HepG2 (cell line): ENCODE data around the gene TRABD. TPM values are rescaled to one million over a fixed set of nuclear protein-coding genes. Genes with fewer than 3 reads are reported as not detected.
A peak's percentile ranks its signal among the peaks of the same experiment; 100 is the strongest.

Experiments used
- BRCA1 ChIP-seq: sonication (generic); formaldehyde crosslinking; IDR thresholded peaks from 2 replicates; pipeline ENCODE4 v1.4.0; 2020; ENCODE audit warnings: missing genetic modification reagents
- ETV5 ChIP-seq: IDR thresholded peaks from 2 replicates; pipeline ENCODE4 v1.6.1; 2018; ENCODE audit warnings: missing biosample characterization, missing genetic modification reagents, inconsistent platforms, borderline replicate concordance
- FOXO1 ChIP-seq: sonication (generic); formaldehyde crosslinking; IDR thresholded peaks from 2 replicates; pipeline ENCODE4 v1.4.0; 2020; ENCODE audit warnings: missing genetic modification reagents
- GTF3A ChIP-seq: sonication (generic); formaldehyde crosslinking; conservative IDR thresholded peaks from 2 replicates; pipeline ENCODE4 v1.4.0; 2020; ENCODE audit warnings: mild to moderate bottlenecking, missing genetic modification reagents
- HOXA3 ChIP-seq: sonication (generic); formaldehyde crosslinking; IDR thresholded peaks from 2 replicates; pipeline ENCODE4 v1.5.0; 2020; ENCODE audit warnings: missing genetic modification reagents
- KDM2A ChIP-seq: sonication (generic); formaldehyde crosslinking; IDR thresholded peaks from 2 replicates; pipeline ENCODE4 v1.4.0; 2020; ENCODE audit warnings: low read depth, missing genetic modification reagents, borderline replicate concordance
- NFE2 ChIP-seq: sonication (generic); formaldehyde crosslinking; IDR thresholded peaks from 2 replicates; pipeline ENCODE4 v1.4.0; 2020; ENCODE audit warnings: missing genetic modification reagents
- RBM22 ChIP-seq: fragments of 200-400 bp; formaldehyde crosslinking; optimal IDR thresholded peaks from 2 replicates; pipeline ENCODE3; 2017; ENCODE audit warnings: mild to moderate bottlenecking, low read length, moderate library complexity
- SAFB2 ChIP-seq: sonication (generic); formaldehyde crosslinking; IDR thresholded peaks from 2 replicates; pipeline ENCODE4 v1.5.1; 2020; ENCODE audit warnings: missing genetic modification reagents, low read depth, mild to moderate bottlenecking, borderline replicate concordance
- SMAD3 ChIP-seq: sonication (generic); formaldehyde crosslinking; IDR thresholded peaks from 2 replicates; pipeline ENCODE4 v1.4.0; 2020; ENCODE audit warnings: missing genetic modification reagents
- TEAD2 ChIP-seq: sonication (generic); formaldehyde crosslinking; IDR thresholded peaks from 2 replicates; pipeline ENCODE4 v1.9.0; 2021; ENCODE audit warnings: missing genetic modification reagents
- ZBTB7B ChIP-seq: sonication (generic); formaldehyde crosslinking; IDR thresholded peaks from 2 replicates; pipeline ENCODE4 v1.4.0; 2020; ENCODE audit warnings: missing genetic modification reagents
- ZNF180 ChIP-seq: sonication (generic); formaldehyde crosslinking; IDR thresholded peaks from 2 replicates; pipeline ENCODE4 v1.4.0; 2020; ENCODE audit warnings: low read depth, missing genetic modification reagents, borderline replicate concordance
- ZNF546 ChIP-seq: sonication (generic); formaldehyde crosslinking; conservative IDR thresholded peaks from 2 replicates; pipeline ENCODE4 v1.8.1; 2023; ENCODE audit warnings: mild to moderate bottlenecking, missing genetic modification reagents
- ZNF598 ChIP-seq: sonication (generic); formaldehyde crosslinking; IDR thresholded peaks from 2 replicates; pipeline ENCODE4 v1.5.1; 2020; ENCODE audit warnings: mild to moderate bottlenecking, missing genetic modification reagents, borderline replicate concordance
- ZNF678 ChIP-seq: sonication (generic); formaldehyde crosslinking; IDR thresholded peaks from 2 replicates; pipeline ENCODE4 v1.4.0; 2020; ENCODE audit warnings: mild to moderate bottlenecking, missing genetic modification reagents
- ZNF781 ChIP-seq: sonication (generic); formaldehyde crosslinking; IDR thresholded peaks from 2 replicates; pipeline ENCODE4 v1.5.1; 2020; ENCODE audit warnings: borderline replicate concordance, mild to moderate bottlenecking, missing genetic modification reagents; ENCODE audit errors: not compliant biosample characterization
- ZZZ3 ChIP-seq: sonication (generic); formaldehyde crosslinking; IDR thresholded peaks from 2 replicates; pipeline ENCODE4 v1.4.0; 2020; ENCODE audit warnings: missing genetic modification reagents, mild to moderate bottlenecking, borderline replicate concordance
- polyA plus RNA-seq, 8 experiments: library from polyadenylated mRNA; depleted of rRNA in 3 of 8; stranded (reverse) in 7 of 8; unstranded in 1 of 8; fragments of >200 nt; fragmentation: Illumina TruSeq in 4 of 8; extraction: Trizol in 4 of 8; gene quantifications; 2 replicates each; pipeline versions ENCODE4 v1.2.1 to v1.2.3, GENCODE V29; 2011 to 2016; ENCODE audit warnings: low read depth in 4 of 8, missing spikeins in 1 of 8, mixed read lengths in 1 of 8; ENCODE audit not compliant: insufficient read depth in 1 of 8
- total RNA-seq, 5 experiments: library from RNA; depleted of rRNA; stranded (reverse); fragments of >200 nt; fragmentation: Illumina TruSeq; extraction: Trizol; gene quantifications; 2 replicates each; pipeline ENCODE4 v1.2.3, GENCODE V29; 2016; ENCODE audit warnings: low read depth in 1 of 5
- TF ChIP-seq, protein P1 (sequence below): sonication (generic); formaldehyde crosslinking; IDR thresholded peaks from 2 replicates; pipeline ENCODE4 v1.4.0; 2020; ENCODE audit warnings: missing genetic modification reagents, borderline replicate concordance
- TF ChIP-seq, protein P2 (sequence below): IDR thresholded peaks from 2 replicates; pipeline ENCODE4 v1.6.1; 2016; ENCODE audit warnings: low read depth, borderline replicate concordance
- TF ChIP-seq, protein P3 (sequence below): sonication (generic); formaldehyde crosslinking; IDR thresholded peaks from 2 replicates; pipeline ENCODE4 v1.4.0; 2020; ENCODE audit warnings: missing genetic modification reagents, borderline replicate concordance
- TF ChIP-seq, protein P4 (sequence below): sonication (generic); formaldehyde crosslinking; IDR thresholded peaks from 2 replicates; pipeline ENCODE4 v1.5.0; 2020; ENCODE audit warnings: missing genetic modification reagents, mild to moderate bottlenecking, borderline replicate concordance
- TF ChIP-seq, protein P5 (sequence below): sonication (generic); formaldehyde crosslinking; IDR thresholded peaks from 2 replicates; pipeline ENCODE4 v1.4.0; 2020; ENCODE audit warnings: missing genetic modification reagents, borderline replicate concordance

Gene TRABD
- total and polyA plus RNA-seq, 2 of the 13 experiments (the other 11 are each of a cell fraction or from before 2014, with no cell fraction given): 21.5 to 28.9 TPM

DNA sequence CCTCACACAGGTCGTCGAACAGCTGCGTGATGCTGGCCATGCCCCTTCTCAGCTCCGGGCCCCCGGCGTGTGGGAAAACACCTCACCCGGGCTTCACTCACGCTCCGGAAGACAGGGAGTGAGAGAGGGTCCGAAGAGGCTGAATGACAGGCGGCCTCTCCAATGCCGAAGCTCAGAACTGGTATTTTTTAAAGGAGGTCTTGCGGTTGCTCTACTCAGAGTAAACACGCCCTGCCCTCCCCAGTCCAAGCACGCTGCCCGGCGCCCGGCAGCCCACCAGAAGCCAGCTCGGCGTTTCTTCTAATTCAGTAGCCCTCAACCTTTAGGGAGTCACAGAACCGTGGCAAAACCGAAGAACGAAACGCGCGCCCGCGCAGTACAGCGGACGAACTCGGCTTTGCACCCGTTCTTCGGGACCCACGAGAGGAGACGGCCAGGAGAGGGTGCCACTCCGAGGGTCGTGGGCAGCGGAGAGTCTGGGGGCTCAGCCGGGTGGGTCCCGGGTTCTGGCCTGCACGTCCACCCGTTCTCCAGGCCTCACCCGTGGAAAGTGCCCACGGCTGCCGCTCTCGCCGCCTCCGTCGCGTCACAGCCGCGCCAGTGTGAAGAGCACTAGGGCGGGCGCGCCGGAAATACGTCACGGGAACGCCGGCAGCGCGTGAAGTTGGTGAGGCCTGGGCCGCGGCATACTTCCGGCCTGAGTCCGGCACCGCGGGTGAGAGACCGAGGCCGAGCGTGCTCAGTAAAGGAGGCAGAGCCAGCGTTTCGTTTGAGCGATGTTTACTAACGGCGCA lies 58.9 kb downstream of the TRABD start, which contains the start of gene TUBGCP6 (continued):
- TF ChIP-seq, protein P1, sequence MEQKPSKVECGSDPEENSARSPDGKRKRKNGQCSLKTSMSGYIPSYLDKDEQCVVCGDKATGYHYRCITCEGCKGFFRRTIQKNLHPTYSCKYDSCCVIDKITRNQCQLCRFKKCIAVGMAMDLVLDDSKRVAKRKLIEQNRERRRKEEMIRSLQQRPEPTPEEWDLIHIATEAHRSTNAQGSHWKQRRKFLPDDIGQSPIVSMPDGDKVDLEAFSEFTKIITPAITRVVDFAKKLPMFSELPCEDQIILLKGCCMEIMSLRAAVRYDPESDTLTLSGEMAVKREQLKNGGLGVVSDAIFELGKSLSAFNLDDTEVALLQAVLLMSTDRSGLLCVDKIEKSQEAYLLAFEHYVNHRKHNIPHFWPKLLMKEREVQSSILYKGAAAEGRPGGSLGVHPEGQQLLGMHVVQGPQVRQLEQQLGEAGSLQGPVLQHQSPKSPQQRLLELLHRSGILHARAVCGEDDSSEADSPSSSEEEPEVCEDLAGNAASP (CRISPR knock-in tag): peak; percentile 71
- TF ChIP-seq TEAD2 (peak; percentile 43; the same call in 1 of the 2 replicates), GTF3A (CRISPR knock-in tag) (peak; percentile 83; the same call in 1 of the 2 replicates), SMAD3 (CRISPR knock-in tag) (peak; percentile 83; the same call in 1 of the 2 replicates), FOXO1 (no peak; the same call in 1 of the 2 replicates), ETV5 (CRISPR knock-in tag) (peak; percentile 90), ZZZ3 (peak; percentile 91; the same call in 1 of the 2 replicates), ZNF781 (no peak), ZNF598 (CRISPR knock-in tag) (0 out of 2 replicates have a peak, but pooled peaks have one; percentile 74), ZBTB7B (CRISPR knock-in tag) (no peak), HOXA3 (CRISPR knock-in tag) (peak; percentile 100), BRCA1 (CRISPR knock-in tag) (peak; percentile 73; the same call in 1 of the 2 replicates), ZNF678 (CRISPR knock-in tag) (no peak), SAFB2 (CRISPR knock-in tag) (peak; percentile 72; the same call in 1 of the 2 replicates), RBM22 (peak; percentile 76), ZNF180 (no peak), KDM2A (CRISPR knock-in tag) (peak; percentile 100), NFE2 (CRISPR knock-in tag) (no peak), ZNF546 (no peak)
- TF ChIP-seq, protein P2, sequence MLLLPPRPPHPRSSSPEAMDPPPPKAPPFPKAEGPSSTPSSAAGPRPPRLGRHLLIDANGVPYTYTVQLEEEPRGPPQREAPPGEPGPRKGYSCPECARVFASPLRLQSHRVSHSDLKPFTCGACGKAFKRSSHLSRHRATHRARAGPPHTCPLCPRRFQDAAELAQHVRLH: peak; percentile 52; the same call in 1 of the 2 replicates
- TF ChIP-seq, protein P3, sequence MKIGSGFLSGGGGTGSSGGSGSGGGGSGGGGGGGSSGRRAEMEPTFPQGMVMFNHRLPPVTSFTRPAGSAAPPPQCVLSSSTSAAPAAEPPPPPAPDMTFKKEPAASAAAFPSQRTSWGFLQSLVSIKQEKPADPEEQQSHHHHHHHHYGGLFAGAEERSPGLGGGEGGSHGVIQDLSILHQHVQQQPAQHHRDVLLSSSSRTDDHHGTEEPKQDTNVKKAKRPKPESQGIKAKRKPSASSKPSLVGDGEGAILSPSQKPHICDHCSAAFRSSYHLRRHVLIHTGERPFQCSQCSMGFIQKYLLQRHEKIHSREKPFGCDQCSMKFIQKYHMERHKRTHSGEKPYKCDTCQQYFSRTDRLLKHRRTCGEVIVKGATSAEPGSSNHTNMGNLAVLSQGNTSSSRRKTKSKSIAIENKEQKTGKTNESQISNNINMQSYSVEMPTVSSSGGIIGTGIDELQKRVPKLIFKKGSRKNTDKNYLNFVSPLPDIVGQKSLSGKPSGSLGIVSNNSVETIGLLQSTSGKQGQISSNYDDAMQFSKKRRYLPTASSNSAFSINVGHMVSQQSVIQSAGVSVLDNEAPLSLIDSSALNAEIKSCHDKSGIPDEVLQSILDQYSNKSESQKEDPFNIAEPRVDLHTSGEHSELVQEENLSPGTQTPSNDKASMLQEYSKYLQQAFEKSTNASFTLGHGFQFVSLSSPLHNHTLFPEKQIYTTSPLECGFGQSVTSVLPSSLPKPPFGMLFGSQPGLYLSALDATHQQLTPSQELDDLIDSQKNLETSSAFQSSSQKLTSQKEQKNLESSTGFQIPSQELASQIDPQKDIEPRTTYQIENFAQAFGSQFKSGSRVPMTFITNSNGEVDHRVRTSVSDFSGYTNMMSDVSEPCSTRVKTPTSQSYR (CRISPR knock-in tag): peak; percentile 28; the same call in 1 of the 2 replicates
- TF ChIP-seq, protein P4, sequence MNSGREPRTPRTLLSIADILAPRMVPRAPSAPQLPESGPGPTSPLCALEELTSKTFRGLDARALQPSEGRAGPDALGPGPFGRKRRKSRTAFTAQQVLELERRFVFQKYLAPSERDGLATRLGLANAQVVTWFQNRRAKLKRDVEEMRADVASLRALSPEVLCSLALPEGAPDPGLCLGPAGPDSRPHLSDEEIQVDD (CRISPR knock-in tag): no peak; the same call in 1 of the 2 replicates
- TF ChIP-seq, protein P5, sequence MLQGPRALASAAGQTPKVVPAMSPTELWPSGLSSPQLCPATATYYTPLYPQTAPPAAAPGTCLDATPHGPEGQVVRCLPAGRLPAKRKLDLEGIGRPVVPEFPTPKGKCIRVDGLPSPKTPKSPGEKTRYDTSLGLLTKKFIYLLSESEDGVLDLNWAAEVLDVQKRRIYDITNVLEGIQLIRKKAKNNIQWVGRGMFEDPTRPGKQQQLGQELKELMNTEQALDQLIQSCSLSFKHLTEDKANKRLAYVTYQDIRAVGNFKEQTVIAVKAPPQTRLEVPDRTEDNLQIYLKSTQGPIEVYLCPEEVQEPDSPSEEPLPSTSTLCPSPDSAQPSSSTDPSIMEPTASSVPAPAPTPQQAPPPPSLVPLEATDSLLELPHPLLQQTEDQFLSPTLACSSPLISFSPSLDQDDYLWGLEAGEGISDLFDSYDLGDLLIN (CRISPR knock-in tag): 0 out of 2 replicates have a peak, but pooled peaks have one; percentile 37
